Endometrium (tissue), 2 donors: Measurements from ENCODE around the gene HEATR5B.
"Not testable (repeated sequence)": the region's sequence is repeated elsewhere in the genome, so short reads cannot be mapped to it uniquely, and the experiment has no call there.

ENCODE experiments used
- FAIRE-seq: peaks from 2 replicates; lab custom pipeline; 2012; peaks lifted over from hg19 to GRCh38; lab: Jason Lieb, UNC
- donor health status: control.
- donor health status: control.

The HEATR5B gene

GRCh38 chr2:36936526-36936925 lies 147.6 kb downstream of the HEATR5B start:
- FAIRE-seq: peak; percentile 86

GRCh38 chr2:36931688-36932087 lies 152.5 kb downstream of the HEATR5B start:
- FAIRE-seq: not testable (repeated sequence)
